ENCODE data around the gene SLC46A1. TPM values are rescaled to one million over a fixed set of nuclear protein-coding genes. Genes with fewer than 3 reads are reported as not detected.

SLC46A1 gene
- total and polyA plus RNA-seq, 11 donors = 2.6 to 13.9 (median 4.6) TPM

DNA sequence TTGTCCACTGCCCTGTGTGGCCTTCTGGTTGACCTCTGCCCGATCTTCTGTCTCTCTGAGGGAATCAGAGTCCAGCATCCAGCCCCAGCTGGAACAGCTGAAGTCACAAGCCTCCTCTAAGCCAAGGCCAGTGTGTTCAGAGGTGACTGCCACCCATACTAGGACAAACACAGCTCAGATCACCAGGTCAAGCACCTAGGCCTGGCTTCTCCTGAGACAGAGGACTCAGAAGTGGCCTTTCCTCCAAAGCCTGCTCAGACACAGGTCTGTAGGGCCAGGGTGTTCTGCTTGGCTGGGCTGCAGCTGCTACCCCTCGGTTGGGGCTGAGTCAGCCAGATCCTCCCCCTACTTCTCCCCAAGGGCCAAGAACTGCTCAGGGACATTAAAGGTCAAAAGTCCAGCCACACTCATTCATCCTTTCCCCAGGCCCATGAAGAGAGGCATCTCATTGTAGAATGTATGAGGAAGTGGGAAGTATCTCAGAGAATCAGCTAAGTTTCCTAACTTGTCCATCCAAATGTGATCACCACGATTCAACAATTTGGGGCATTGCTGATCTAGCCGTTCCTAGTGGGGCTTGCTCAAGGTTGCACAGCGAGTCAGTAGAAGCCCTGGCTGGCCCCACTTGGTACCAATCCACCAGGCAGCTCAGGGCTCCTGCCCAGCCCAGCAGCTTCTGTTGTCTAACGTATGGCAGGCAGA lies 7.6 kb downstream of the SLC46A1 start:
- Histone ChIP-seq H3K27ac (peak overlapping the region in 1 of 12 donors; percentile 58), H3K36me3 (peaks cover 0 to 73% (median 46%) of the 10 kb centered on the region in 9 donors), H3K9me3 (no peaks in the 10 kb centered on the region), H3K27me3 (no peaks in the 10 kb centered on the region), H3K4me1 (peaks cover 0 to 46% (median 0%) of the 10 kb centered on the region in 12 donors), H3K4me3 (no peak overlapping the region)
- intact Hi-C loops (cut with DNase I) = no loop called here
- DNase-seq = no peak
- 62 to 82% (median 74%) methylated on average over 4 to 6 of the region's 6 CpGs for WGBS, 4 donors
- TF ChIP-seq, protein P1, sequence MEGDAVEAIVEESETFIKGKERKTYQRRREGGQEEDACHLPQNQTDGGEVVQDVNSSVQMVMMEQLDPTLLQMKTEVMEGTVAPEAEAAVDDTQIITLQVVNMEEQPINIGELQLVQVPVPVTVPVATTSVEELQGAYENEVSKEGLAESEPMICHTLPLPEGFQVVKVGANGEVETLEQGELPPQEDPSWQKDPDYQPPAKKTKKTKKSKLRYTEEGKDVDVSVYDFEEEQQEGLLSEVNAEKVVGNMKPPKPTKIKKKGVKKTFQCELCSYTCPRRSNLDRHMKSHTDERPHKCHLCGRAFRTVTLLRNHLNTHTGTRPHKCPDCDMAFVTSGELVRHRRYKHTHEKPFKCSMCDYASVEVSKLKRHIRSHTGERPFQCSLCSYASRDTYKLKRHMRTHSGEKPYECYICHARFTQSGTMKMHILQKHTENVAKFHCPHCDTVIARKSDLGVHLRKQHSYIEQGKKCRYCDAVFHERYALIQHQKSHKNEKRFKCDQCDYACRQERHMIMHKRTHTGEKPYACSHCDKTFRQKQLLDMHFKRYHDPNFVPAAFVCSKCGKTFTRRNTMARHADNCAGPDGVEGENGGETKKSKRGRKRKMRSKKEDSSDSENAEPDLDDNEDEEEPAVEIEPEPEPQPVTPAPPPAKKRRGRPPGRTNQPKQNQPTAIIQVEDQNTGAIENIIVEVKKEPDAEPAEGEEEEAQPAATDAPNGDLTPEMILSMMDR (IDR thresholded peaks at IDR 0.05) = no peak
- TF ChIP-seq POLR2A (IDR thresholded peaks at IDR 0.05) = no peak
- peak in 3 of 4 donors; percentile 16 to 31 (median 27) for ATAC-seq

DNA sequence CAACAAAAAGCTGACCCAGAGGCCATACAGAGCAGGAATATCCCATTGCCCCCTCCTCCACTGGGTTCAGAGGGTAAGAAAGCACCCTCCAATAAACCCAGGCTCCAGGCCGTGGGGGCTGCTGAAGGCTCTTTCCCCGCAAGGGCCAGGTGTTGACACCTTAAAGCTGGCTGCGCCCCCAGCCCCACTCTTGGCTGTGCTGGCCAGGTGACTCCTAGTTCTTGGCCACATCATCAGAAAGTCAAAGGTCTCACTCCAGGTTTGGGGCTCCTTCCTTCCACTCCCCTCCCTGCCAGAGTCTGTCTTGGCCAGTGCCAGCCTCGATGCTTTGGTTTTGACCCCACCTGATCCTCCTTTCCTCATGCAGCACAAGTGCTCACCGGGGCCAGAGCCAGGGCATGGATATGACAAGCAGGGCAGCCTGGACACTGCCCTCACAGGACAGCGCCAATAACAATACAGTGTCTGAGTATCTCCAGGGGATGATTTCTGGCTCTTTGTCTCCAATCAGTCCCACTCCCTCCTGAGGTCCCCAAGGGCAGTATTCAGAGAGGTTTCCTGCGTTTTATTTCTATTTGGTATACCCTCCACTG lies 8.2 kb downstream of the SLC46A1 start:
- intact Hi-C loops (cut with DNase I) = no loop called here
- peaks cover 0 to 40% (median 0%) of the 10 kb centered on the region in 12 donors for H3K4me1 ChIP-seq
- peaks cover 0 to 74% (median 50%) of the 10 kb centered on the region in 9 donors for H3K36me3 ChIP-seq
- TF ChIP-seq, protein P1 (IDR thresholded peaks at IDR 0.05) = no peak
- TF ChIP-seq POLR2A (IDR thresholded peaks at IDR 0.05) = no peak
- ATAC-seq (peak in 3 of 4 donors; percentile 4 to 10 (median 5)), DNase-seq (no peak)
- peak overlapping the region in 1 of 12 donors; percentile 58 for H3K27ac ChIP-seq
- 67 to 82% (median 74%) methylated on average over 6 to 7 of the region's 7 CpGs for WGBS, 4 donors
- no peaks in the 10 kb centered on the region for H3K27me3 ChIP-seq
- no peaks in the 10 kb centered on the region for H3K9me3 ChIP-seq
- H3K4me3 ChIP-seq = no peak overlapping the region

GRCh38 chr17:28397275-28397674 lies 8.7 kb downstream of the SLC46A1 start:
- intact Hi-C loops (cut with DNase I) = no loop called here
- no peak for TF ChIP-seq POLR2A (IDR thresholded peaks at IDR 0.05)
- TF ChIP-seq, protein P1 (IDR thresholded peaks at IDR 0.05) = no peak
- Histone ChIP-seq H3K27ac (no peak overlapping the region), H3K9me3 (no peaks in the 10 kb centered on the region), H3K4me3 (no peak overlapping the region), H3K36me3 (peaks cover 0 to 74% (median 54%) of the 10 kb centered on the region in 9 donors), H3K27me3 (no peaks in the 10 kb centered on the region), H3K4me1 (peaks cover 0 to 35% (median 0%) of the 10 kb centered on the region in 12 donors)
- WGBS, 4 donors = 94 to 99% (median 98%) methylated on average over 2 to 3 of the region's 3 CpGs
- DNase-seq (no peak), ATAC-seq (no peak)

DNA sequence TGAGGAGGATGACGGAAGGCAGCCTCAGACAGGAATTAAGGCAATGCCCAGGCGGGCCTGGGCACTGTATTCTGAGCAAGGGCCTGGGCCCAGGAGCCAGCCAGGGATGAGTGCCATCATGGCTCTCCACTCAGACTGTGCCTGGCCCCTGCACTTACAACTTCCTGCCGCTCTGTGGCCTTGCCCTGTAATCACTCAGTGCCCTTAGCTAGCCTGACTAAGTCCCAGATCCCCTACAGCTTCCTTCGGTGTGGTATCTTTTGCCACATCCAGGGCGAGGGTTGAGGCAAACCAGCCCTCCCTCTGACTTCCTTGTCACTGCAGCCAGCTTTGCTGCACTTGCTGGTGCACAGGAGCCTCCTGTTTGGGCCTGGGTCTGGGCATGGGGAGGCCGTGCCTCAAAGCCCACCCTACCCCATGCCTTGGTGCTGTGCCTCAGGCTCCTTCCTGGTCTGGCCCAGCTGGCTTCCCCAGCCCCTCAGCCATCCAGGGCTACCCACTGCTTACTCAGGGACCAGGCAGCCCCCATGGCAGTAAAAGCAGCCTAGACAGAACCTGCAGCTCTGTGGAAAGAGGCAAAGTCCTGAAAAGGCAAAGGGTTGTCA lies 9.3 kb downstream of the SLC46A1 start:
- Histone ChIP-seq H3K4me1 (peaks cover 0 to 30% (median 0%) of the 10 kb centered on the region in 12 donors), H3K27ac (no peak overlapping the region), H3K36me3 (peaks cover 0 to 74% (median 54%) of the 10 kb centered on the region in 9 donors), H3K27me3 (no peaks in the 10 kb centered on the region), H3K4me3 (no peak overlapping the region), H3K9me3 (no peaks in the 10 kb centered on the region)
- no peak for DNase-seq
- no peak for ATAC-seq
- TF ChIP-seq, protein P1 (IDR thresholded peaks at IDR 0.05) = no peak
- TF ChIP-seq POLR2A (IDR thresholded peaks at IDR 0.05) = no peak
- intact Hi-C loops (cut with DNase I) = no loop called here
- WGBS, 4 donors = 57 to 91% (median 74%) methylated on average over 5 to 6 of the region's 6 CpGs

Data from heart left ventricle (tissue), 16 donors.